IPS-15b (cell line): ENCODE data around the gene PDE6C.
"Not testable (repeated sequence)": the region's sequence is repeated elsewhere in the genome, so short reads cannot be mapped to it uniquely, and the experiment has no call there.

Source experiments
- H3K27me3 ChIP-seq: one replicate; pipeline ENCODE4 v1.6.1; 2013; ENCODE audit warnings: low read length; ENCODE audit not compliant: control insufficient read depth, insufficient read depth
- H3K36me3 ChIP-seq: one replicate; pipeline ENCODE4 v1.6.1; 2013; ENCODE audit warnings: low read length; ENCODE audit not compliant: control insufficient read depth, insufficient read depth
- H3K4me1 ChIP-seq: one replicate; pipeline ENCODE4 v1.6.1; 2013; ENCODE audit warnings: mild to moderate bottlenecking, low read length; ENCODE audit not compliant: control insufficient read depth, insufficient read depth
- H3K4me3 ChIP-seq: one replicate; pipeline ENCODE4 v1.5.1; 2013; ENCODE audit warnings: low read depth, low read length
- H3K9ac ChIP-seq: one replicate; pipeline ENCODE4 v1.6.1; 2013; ENCODE audit warnings: low read depth, mild to moderate bottlenecking, low read length
- H3K9me3 ChIP-seq: one replicate; pipeline ENCODE4 v1.6.1; 2013; ENCODE audit warnings: mild to moderate bottlenecking, low read length; ENCODE audit not compliant: control insufficient read depth, insufficient read depth

PDE6C gene

DNA sequence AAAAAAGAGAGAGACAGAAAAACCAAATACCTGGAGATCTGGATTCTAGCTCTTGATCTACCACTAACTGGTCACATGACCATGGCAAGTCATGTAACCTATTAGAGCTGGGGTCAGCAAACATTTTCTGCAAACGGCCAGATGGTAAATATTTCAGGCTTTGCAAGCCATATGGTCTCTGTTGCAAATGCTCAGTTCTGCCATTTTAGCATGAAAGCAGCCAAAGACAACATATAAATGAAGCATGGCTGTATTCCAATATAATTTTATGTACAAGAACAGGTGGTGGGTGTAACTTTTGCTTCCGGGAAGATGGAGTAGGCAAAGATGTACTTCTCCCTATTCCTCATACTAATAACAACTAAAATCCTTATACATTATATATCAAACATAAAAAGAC is 83.4 kb downstream of the PDE6C start:
- Histone ChIP-seq H3K9ac (no peak overlapping the region), H3K9me3 (no peaks in the 10 kb centered on the region), H3K4me3 (no peak overlapping the region), H3K4me1 (no peaks in the 10 kb centered on the region), H3K27me3 (no peaks in the 10 kb centered on the region), H3K36me3 (no peaks in the 10 kb centered on the region)

DNA sequence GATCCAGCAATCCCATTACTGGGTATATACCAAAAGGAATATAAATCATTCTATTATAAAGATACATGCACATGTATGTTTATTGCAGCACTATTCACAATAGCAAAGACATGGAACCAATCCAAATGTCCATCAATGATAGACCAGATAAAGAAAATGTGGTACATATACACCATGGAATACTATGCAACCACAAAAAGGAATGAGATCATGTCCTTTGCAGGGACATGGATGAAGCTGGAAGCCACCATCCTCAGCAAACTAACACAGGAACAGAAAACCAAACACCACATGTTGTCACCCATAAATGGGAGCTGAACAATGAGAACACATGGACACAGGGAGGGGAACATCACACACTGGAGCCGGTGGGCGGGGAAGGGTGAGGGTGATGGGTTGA is 84.2 kb downstream of the PDE6C start:
- H3K27me3 ChIP-seq, H3K9me3 ChIP-seq, H3K36me3 ChIP-seq, H3K9ac ChIP-seq, H3K4me1 ChIP-seq, H3K4me3 ChIP-seq: not testable (repeated sequence)

DNA sequence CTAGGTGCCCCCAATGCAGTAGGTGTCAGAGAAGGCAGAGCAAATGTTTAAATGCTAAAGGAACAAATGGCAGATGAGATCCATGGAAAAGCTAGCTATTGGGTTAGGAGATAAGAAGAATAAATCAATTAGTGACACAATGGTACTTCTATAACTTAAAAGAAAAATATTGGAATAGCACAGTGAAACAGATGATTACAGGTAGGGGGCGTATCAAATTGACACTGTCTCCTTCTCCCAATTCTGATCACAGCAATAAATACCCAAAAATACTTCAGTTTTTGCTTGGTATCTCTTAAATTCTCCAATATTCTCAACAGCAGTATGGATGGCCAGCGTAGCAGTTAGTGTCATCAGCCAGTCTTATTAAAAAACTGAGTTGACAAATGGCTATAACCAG is 84.9 kb downstream of the PDE6C start:
- no peaks in the 10 kb centered on the region for H3K4me1 ChIP-seq
- H3K9ac ChIP-seq: no peak overlapping the region
- H3K4me3 ChIP-seq: no peak overlapping the region
- H3K27me3 ChIP-seq: no peaks in the 10 kb centered on the region
- H3K9me3 ChIP-seq: no peaks in the 10 kb centered on the region
- no peaks in the 10 kb centered on the region for H3K36me3 ChIP-seq

DNA sequence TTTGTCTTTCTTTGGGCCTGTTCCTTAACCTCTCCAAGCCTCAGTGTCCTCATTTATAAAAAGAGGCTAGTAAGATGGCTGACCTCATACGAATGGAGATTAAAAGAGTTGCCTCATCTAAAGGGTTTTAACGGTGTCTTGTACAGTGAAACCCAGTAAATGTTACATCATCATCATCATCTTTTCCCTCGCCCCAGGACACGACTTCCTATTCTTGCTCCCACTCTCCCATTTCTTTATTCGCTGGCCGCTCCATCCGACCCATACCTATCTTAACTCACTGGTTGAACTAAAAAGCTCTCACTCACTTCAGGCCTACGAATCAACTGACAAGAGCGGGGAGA is 89.5 kb downstream of the PDE6C start:
- Histone ChIP-seq H3K9me3 (no peaks in the 10 kb centered on the region), H3K4me1 (peaks cover 3% of the 10 kb centered on the region), H3K36me3 (no peaks in the 10 kb centered on the region), H3K9ac (peak overlapping the region; percentile 80), H3K4me3 (peak overlapping the region; percentile 65), H3K27me3 (no peaks in the 10 kb centered on the region)

DNA sequence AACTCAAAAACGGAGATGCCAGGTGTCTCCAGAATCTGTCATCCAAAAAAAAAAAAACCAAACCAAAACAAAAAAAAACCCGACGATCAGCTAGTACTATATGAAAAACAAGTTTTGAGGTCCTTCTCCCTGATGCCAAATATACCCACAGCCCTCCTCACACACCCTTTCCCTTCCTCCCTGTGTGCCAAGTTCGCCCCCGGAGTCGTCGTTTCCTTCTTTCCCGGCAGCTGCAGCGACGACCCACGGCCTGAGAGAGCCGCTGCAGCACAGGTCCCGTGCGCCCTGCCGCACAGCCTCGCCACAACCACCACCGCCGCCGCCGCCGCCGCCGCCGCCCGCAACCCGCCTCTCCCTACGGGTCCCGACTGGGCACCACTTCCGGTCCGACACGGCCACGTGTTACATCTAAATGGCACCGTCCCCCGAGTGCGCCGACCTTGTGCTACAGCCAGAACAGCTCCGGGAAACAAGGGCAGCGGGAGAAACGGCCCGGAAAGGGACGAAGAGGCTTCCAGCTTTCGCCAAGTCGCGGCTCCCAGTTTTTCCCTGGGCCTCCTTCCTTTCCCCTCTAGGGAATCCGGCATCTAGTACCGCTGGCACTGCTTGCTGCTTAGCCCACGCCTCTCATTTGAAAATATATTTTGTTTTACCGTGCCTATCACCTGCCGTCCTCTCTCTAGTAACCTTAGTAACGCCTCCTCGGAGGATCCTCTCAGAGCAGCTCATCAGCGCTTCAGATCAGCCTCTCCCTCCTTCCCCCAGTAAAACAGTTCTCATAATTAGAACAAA is 90.1 kb downstream of the PDE6C start, which contains the start of gene FRA10AC1:
Gene FRA10AC1, minus strand, starts transcription at position 383 of the 792 bp plus-strand sequence. CDS start 2,486 bp downstream, outside the sequence.
- Histone ChIP-seq H3K27me3 (no peaks in the 10 kb centered on the region), H3K9me3 (no peaks in the 10 kb centered on the region), H3K9ac (peak within 1 kb of the TSS; percentile 95), H3K4me3 (peak within 1 kb of the TSS; percentile 81), H3K36me3 (no peaks in the 10 kb centered on the region), H3K4me1 (peaks cover 3% of the 10 kb centered on the region)

DNA sequence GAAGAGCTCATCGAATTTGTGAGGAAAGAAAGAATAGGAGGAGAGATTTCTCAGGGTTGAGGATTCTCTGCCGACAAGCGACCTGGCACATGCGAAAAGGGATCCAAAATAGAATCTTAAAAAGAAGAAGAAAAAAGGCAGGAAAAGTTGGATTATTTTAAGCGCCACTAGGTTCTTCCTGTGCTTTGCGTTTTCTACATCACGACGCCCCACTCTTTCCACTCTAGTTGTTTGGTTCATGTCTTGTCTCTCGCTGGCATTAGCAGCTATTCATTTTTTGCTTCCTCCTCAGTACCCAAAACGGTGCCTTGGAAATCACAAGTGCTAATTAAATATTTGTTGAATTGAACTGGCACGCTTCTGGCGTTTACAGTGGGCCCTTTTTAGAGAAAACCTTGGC is 90.7 kb downstream of the PDE6C start:
- H3K9me3 ChIP-seq: no peaks in the 10 kb centered on the region
- H3K4me3 ChIP-seq: peak overlapping the region; percentile 81
- H3K4me1 ChIP-seq: peaks cover 3% of the 10 kb centered on the region

DNA sequence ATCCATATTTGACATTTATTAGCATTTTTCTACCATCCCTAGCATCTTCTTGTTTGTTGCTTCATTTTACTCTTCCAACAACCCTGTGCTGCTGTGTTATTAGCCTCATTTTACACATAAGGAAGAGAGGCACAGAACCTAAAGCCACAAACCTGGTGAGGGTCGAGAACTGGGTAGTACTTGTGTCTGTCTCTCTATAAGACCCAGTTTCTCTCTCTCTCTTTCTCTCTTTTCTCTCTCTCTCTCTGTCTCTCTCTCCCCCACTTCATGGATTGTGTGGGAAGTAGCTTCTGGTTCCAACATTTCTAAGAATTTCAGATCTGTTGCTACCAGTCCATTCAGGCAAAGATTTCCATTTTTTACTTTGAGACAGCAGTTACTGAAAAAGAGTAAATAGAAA is 91.5 kb downstream of the PDE6C start:
- Histone ChIP-seq H3K36me3 (no peaks in the 10 kb centered on the region), H3K9ac (no peak overlapping the region), H3K27me3 (no peaks in the 10 kb centered on the region), H3K4me1 (peaks cover 3% of the 10 kb centered on the region), H3K4me3 (no peak overlapping the region), H3K9me3 (no peaks in the 10 kb centered on the region)

More for the DNA sequence above, 90.7 kb downstream of the PDE6C start:
- no peaks in the 10 kb centered on the region for H3K27me3 ChIP-seq
- peak overlapping the region; percentile 95 for H3K9ac ChIP-seq
- H3K36me3 ChIP-seq: no peaks in the 10 kb centered on the region

DNA sequence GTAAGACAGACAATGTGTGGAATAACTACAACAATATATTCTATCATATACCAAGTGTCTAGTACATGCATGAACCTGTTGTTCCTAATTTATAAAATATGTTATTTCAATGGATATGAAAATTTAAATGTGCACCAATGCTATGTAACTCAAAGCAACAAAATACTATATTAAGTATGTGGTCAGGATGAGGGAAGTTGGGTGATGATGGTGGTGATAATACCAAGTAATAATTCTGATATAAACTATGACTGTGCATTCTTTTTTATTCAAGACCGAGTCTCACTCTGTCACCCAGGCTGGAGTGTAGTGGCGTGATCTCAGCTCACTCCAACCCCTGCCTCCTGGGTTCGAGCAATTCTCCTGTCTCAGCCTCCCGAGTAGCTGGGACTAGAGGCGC is 92.1 kb downstream of the PDE6C start:
- Histone ChIP-seq H3K9ac (no peak overlapping the region), H3K4me3 (no peak overlapping the region), H3K36me3 (no peaks in the 10 kb centered on the region), H3K27me3 (no peaks in the 10 kb centered on the region), H3K4me1 (peaks cover 3% of the 10 kb centered on the region), H3K9me3 (no peaks in the 10 kb centered on the region)

DNA sequence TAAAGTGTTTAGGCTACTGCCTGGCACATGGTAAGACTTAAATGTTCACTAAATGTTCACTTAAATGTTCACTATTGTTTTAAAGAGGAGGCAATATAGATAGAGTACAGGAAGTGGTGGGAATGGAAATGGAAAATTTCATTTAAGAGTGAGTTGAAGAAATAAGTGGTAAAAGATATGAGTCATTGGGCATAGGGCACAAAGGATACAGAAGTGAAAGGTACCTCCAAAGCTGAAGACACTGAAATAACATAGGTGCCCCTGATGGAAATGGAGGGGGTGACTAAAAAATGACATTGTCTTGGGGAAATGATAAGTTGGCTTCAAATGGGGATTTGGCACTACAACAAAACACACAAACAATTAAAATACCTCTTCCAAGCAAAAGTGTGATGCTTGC is 95.3 kb downstream of the PDE6C start:
- no peaks in the 10 kb centered on the region for H3K27me3 ChIP-seq
- no peaks in the 10 kb centered on the region for H3K9me3 ChIP-seq
- H3K36me3 ChIP-seq: no peaks in the 10 kb centered on the region
- no peak overlapping the region for H3K9ac ChIP-seq
- H3K4me1 ChIP-seq: peaks cover 3% of the 10 kb centered on the region
- H3K4me3 ChIP-seq: no peak overlapping the region

DNA sequence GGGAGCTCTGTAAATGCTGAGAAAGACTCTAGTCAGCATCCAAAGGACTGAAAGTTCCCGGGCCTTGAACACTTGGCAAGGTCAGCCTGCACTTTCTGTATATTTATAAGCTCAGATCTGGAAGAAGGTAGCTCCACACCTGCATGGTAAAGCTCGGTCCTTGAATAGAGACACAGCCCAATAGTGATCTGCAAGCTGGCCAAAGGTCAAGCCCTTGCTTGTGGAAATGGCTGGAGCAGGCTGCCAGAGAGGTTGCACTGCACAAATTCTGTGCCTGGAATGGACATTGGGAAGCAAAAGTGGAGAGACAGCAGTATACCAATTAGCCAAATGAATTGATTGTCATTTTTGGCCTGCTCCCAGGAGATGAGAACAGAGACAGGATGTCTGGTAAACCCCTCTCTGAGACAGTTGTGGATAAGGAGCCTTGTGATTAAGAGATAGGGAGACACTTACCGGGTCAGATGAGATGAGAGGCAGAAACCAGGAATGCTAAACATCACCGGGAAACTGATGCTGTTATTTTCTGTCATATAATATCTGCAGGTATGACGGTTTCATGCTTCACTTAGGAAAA is 98.1 kb downstream of the PDE6C start:
- Histone ChIP-seq H3K27me3 (no peaks in the 10 kb centered on the region), H3K36me3 (no peaks in the 10 kb centered on the region), H3K9ac (no peak overlapping the region), H3K4me3 (no peak overlapping the region), H3K4me1 (no peaks in the 10 kb centered on the region), H3K9me3 (no peaks in the 10 kb centered on the region)

DNA sequence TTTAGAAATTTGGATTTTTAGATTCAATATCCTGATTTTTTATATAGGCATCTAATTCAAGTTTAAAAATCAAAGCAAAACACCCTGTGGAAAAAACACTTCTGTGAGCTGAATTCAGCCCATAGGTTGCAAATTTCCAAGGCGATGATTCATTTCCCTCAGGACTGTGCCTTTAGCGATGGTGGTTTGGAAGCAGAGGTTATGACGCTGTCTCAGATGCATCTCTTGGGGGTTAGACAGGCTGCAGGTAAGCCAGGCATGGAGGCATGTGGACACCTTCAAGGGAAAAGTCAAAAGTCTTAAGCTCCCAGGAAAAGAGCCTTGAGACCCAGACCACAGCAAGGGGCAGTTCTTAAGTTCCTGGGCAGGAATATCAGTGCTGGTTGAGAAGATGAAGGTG is 99.6 kb downstream of the PDE6C start:
- Histone ChIP-seq H3K9ac (no peak overlapping the region), H3K27me3 (no peaks in the 10 kb centered on the region), H3K4me3 (no peak overlapping the region), H3K36me3 (no peaks in the 10 kb centered on the region), H3K4me1 (peaks cover 3% of the 10 kb centered on the region), H3K9me3 (no peaks in the 10 kb centered on the region)

DNA sequence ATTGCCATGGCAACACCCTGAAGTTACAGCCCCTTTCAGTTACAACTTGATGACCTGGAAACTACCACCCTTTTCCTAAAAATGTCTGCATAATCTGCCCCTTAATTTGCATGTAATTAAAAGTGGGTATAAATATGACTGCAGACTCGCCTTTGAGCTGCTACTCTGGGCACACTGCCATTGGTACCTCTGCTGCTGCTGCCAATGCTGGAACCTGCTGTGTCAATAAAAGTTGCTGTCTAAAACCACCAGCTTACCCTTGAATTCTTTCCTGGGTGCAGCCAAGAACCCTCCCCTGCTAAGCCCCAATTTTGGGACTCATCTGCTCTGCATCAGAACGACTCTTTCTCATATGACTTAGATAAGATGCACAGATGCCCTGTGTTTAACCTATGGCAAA is 100.3 kb downstream of the PDE6C start:
- Histone ChIP-seq H3K4me3 (no peak overlapping the region), H3K36me3 (no peaks in the 10 kb centered on the region), H3K4me1 (peaks cover 6% of the 10 kb centered on the region), H3K9me3 (no peaks in the 10 kb centered on the region), H3K9ac (no peak overlapping the region), H3K27me3 (no peaks in the 10 kb centered on the region)
